MCF 10A (cell line): Measurements from ENCODE around the gene TRPV6. TPM values are rescaled to one million over a fixed set of nuclear protein-coding genes. Genes with fewer than 3 reads are reported as not detected.

ENCODE experiments used
- BruUV-seq: library from RNA; stranded (reverse); fragments of 400-500 nt; replicated peaks from 2 replicates; lab custom pipeline; 2021; lab: Mats Ljungman, UMichigan
- CTCF ChIA-PET: fragments of 300-600 bp; sonication (Branson Sonifier 250); formaldehyde crosslinking; extraction: SDS; loops from one replicate; lab custom pipeline; 2021; ENCODE audit warnings: antibody characterized with exemption, inconsistent platforms; lab: Yijun Ruan, JAX
- POLR2A ChIA-PET: fragments of 300-600, 350-650 bp; sonication (Branson Sonifier 250); formaldehyde crosslinking; extraction: SDS; loops from one replicate; lab custom pipeline; 2020; ENCODE audit warnings: antibody characterized with exemption, inconsistent platforms; lab: Yijun Ruan, JAX
- DNase-seq: peaks from one replicate; pipeline ENCODE4 v3.0.0-alpha.2; 2018; ENCODE audit not compliant: unreplicated experiment
- H3K27ac Mint-ChIP-seq: one replicate; pipeline ENCODE4 v1.8.0; 2022; ENCODE audit warnings: mild to moderate bottlenecking, low read depth, mixed read lengths; ENCODE audit not compliant: unreplicated experiment
- H3K27me3 Mint-ChIP-seq: one replicate; pipeline ENCODE4 v1.8.0; 2022; ENCODE audit warnings: mixed read lengths; ENCODE audit not compliant: insufficient read depth, unreplicated experiment
- H3K36me3 Mint-ChIP-seq: one replicate; pipeline ENCODE4 v1.8.0; 2022; ENCODE audit warnings: mild to moderate bottlenecking, moderate library complexity, mixed read lengths; ENCODE audit not compliant: insufficient read depth, unreplicated experiment
- H3K4me1 Mint-ChIP-seq: one replicate; pipeline ENCODE4 v1.8.0; 2022; ENCODE audit warnings: mixed read lengths; ENCODE audit not compliant: insufficient read depth, unreplicated experiment
- H3K4me3 Mint-ChIP-seq: one replicate; pipeline ENCODE4 v1.8.0; 2022; ENCODE audit warnings: mild to moderate bottlenecking, moderate library complexity, mixed read lengths; ENCODE audit not compliant: unreplicated experiment
- H3K9me3 Mint-ChIP-seq: one replicate; pipeline ENCODE4 v1.8.0; 2022; ENCODE audit warnings: mixed read lengths; ENCODE audit not compliant: unreplicated experiment
- intact Hi-C: fragments of 100-400 bp; cut with micrococcal nuclease; formaldehyde crosslinking; loops from 2 replicates; pipeline ENCODE4 v1.14.1; 2022
- total RNA-seq: library from RNA; stranded (reverse); gene quantifications from 2 replicates; pipeline ENCODE4 v1.2.3, GENCODE V29; 2022
- TF ChIP-seq, protein P1 (sequence below): fragments of 200-600 bp; IDR thresholded peaks from one replicate; pipeline ENCODE4 v1.8.0; 2022; ENCODE audit warnings: antibody characterized with exemption, mild to moderate bottlenecking; ENCODE audit not compliant: unreplicated experiment

Gene TRPV6
- total RNA-seq, 1 experiment from 2014 or later, result 0.30 TPM

DNA sequence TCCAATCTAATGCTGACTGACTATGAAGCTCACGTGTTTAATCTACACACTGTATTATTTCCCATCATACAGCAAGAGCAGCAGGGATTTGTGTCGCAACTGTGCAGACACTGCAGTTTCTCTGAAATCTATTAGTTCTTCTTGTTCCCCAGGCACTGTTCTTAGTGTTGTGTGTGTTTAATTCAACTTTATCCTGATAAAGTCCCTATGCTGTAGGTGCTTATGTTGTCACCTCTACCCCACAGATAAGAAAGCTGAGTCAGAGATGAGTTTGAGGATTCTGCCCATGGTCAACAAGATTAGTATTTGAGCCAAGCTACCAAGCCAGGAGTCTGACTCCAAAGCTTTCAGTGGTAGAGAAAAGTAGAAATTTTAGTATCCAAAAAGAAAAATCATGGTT lies 53.1 kb downstream of the TRPV6 start:
- H3K36me3 Mint-ChIP-seq, result no peaks in the 10 kb centered on the region
- no peak for DNase-seq
- peaks cover 31% of the 10 kb centered on the region for H3K27me3 Mint-ChIP-seq
- H3K9me3 Mint-ChIP-seq, result no peaks in the 10 kb centered on the region
- intact Hi-C loops, result no loop called here
- no peak overlapping the region for H3K4me3 Mint-ChIP-seq
- no peak overlapping the region for H3K27ac Mint-ChIP-seq
- TF ChIP-seq, protein P1, sequence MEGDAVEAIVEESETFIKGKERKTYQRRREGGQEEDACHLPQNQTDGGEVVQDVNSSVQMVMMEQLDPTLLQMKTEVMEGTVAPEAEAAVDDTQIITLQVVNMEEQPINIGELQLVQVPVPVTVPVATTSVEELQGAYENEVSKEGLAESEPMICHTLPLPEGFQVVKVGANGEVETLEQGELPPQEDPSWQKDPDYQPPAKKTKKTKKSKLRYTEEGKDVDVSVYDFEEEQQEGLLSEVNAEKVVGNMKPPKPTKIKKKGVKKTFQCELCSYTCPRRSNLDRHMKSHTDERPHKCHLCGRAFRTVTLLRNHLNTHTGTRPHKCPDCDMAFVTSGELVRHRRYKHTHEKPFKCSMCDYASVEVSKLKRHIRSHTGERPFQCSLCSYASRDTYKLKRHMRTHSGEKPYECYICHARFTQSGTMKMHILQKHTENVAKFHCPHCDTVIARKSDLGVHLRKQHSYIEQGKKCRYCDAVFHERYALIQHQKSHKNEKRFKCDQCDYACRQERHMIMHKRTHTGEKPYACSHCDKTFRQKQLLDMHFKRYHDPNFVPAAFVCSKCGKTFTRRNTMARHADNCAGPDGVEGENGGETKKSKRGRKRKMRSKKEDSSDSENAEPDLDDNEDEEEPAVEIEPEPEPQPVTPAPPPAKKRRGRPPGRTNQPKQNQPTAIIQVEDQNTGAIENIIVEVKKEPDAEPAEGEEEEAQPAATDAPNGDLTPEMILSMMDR, result no peak
- no peaks in the 10 kb centered on the region for H3K4me1 Mint-ChIP-seq
- BruUV-seq, result no TSS peak
- ChIA-PET CTCF (interaction anchor here (0.8 to 1.0 kb wide), 2 partner anchors 14 to 21 kb away, joined by 3 read pairs; no protein-coding TSS in a partner anchor), POLR2A (interaction anchor here (0.7 kb wide), 2 partner anchors 10 to 1067 kb away, joined by 3 to 4 read pairs; no protein-coding TSS in a partner anchor)

DNA sequence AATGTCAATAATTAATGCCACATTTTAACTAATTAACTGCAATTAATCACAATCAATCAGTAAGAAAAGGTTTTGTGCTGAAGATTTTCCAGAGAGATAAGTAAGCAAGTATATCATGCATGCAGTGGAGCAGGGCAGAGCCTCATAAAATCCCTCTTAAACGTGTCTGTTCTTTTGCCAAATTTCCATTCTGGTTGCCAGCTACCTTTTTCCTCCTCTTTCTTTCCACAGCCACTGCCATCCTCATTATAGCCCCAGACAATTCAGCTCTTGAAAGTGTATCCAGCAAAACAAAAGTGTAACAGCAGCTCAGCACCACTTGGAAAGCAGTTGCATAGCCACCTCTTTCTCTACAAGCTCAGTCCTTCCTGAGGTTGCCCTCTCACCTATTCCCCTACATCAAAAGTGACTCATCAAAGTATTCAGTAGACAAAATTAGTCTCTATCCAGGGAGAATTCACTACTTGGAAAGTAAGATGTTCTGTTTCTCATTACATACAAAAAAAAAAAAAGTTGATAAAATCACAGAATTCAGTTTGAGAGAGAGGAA lies 57.5 kb downstream of the TRPV6 start:
- Mint-ChIP-seq H3K27me3 (peaks cover 61% of the 10 kb centered on the region), H3K27ac (no peak overlapping the region), H3K4me1 (no peaks in the 10 kb centered on the region), H3K4me3 (no peak overlapping the region), H3K9me3 (peaks cover 6% of the 10 kb centered on the region), H3K36me3 (no peaks in the 10 kb centered on the region)
- POLR2A ChIA-PET, result interaction anchor here (0.6 to 0.8 kb wide), 2 partner anchors 10 to 164 kb away, joined by 3 read pairs; no protein-coding TSS in a partner anchor
- no peak for DNase-seq
- CTCF ChIA-PET, result interaction anchor here (0.6 to 0.8 kb wide), 2 partner anchors 17 to 148 kb away, joined by 3 to 6 read pairs; no protein-coding TSS in a partner anchor
- intact Hi-C loops, result no loop called here
- no TSS peak for BruUV-seq
- TF ChIP-seq, protein P1, result no peak

DNA sequence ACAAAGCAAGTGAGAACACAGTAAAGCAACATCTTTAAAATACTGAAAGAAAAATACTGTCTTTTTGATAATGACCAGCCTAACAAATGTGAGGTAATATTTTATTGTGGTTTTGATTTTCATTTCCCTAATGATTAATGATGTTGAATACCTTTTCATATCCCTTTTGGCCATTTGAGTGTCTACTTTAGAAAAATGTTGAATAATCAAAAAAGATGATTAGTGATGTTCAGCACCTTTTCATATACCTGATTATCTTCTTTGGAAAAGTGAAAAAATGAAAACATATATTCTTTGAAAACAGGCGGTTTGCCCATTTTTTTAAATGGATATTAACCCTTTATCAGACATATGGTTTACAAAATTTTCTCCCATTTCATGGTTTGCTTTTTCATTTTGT lies 62.8 kb downstream of the TRPV6 start:
- ChIA-PET CTCF (interaction anchor here (0.6 to 1.1 kb wide), 4 partner anchors 160 to 384 kb away, joined by 3 to 5 read pairs (median 3); no protein-coding TSS in a partner anchor), POLR2A (interaction anchor here (0.5 kb wide), 1 partner anchor 10 kb away, joined by 3 read pairs; no protein-coding TSS in a partner anchor)
- no TSS peak for BruUV-seq
- no peak for DNase-seq
- no peaks in the 10 kb centered on the region for H3K4me1 Mint-ChIP-seq
- peaks cover 86% of the 10 kb centered on the region for H3K27me3 Mint-ChIP-seq
- no peak overlapping the region for H3K27ac Mint-ChIP-seq
- H3K36me3 Mint-ChIP-seq, result no peaks in the 10 kb centered on the region
- intact Hi-C loops, result no loop called here
- peaks cover 12% of the 10 kb centered on the region for H3K9me3 Mint-ChIP-seq
- H3K4me3 Mint-ChIP-seq, result no peak overlapping the region
- TF ChIP-seq, protein P1, result no peak

Other genes with a start within 250 kb of the TRPV6 start
- gene PRSS1, start 136.3 kb downstream of the TRPV6 start, total RNA-seq, result not detected in 2 replicates
- not detected in 2 replicates for gene PRSS2, start 114.8 kb downstream of the TRPV6 start, total RNA-seq
- gene EPHB6, start 30.7 kb downstream of the TRPV6 start, total RNA-seq, result 0.79 and 1.4 TPM in 2 replicates
- not detected in 2 replicates for gene TRPV5, start 48.0 kb upstream of the TRPV6 start, total RNA-seq
- not detected in 2 replicates for gene LLCFC1, start 53.7 kb upstream of the TRPV6 start, total RNA-seq
- gene KEL, start 76.6 kb upstream of the TRPV6 start, total RNA-seq, result not detected in 2 replicates
- not detected in 2 replicates for gene OR9A2, start 141.4 kb upstream of the TRPV6 start, total RNA-seq
- gene OR6V1, start 166.6 kb upstream of the TRPV6 start, total RNA-seq, result not detected in 2 replicates
- not detected in 2 replicates for gene PIP, start 246.3 kb upstream of the TRPV6 start, total RNA-seq